Mesenchymal stem cell (in vitro differentiated cells and primary cell): Measurements from ENCODE around the gene CATSPERD.

Experiments used
- DNase-seq: peaks from one replicate; pipeline ENCODE4 v3.0.0-alpha.2; 2013
- H2AFZ ChIP-seq: one replicate; pipeline ENCODE4 v1.6.1; 2013; ENCODE audit warnings: low read depth, mild to moderate bottlenecking, control low read depth, inconsistent platforms, low read length, moderate library complexity
- H2AK5ac ChIP-seq: 2 replicates; pipeline ENCODE4 v1.6.1; 2013; ENCODE audit warnings: low read length, moderate library complexity, mild to moderate bottlenecking, inconsistent platforms; ENCODE audit not compliant: severe bottlenecking
- H2BK120ac ChIP-seq: one replicate; pipeline ENCODE4 v1.6.1; 2013; ENCODE audit warnings: low read depth, mild to moderate bottlenecking, inconsistent platforms, low read length, moderate library complexity
- H2BK12ac ChIP-seq, 2 experiments: one replicate each; pipeline ENCODE4 v1.6.1; 2013; ENCODE audit warnings: inconsistent platforms in 2 of 2, low read length in 2 of 2, mild to moderate bottlenecking in 2 of 2, moderate library complexity in 2 of 2, control low read depth in 1 of 2
- H2BK15ac ChIP-seq: one replicate; pipeline ENCODE4 v1.6.1; 2013; ENCODE audit warnings: mild to moderate bottlenecking, low read depth, inconsistent platforms; ENCODE audit not compliant: poor library complexity, severe bottlenecking
- H2BK5ac ChIP-seq: 2 replicates; pipeline ENCODE4 v1.6.1; 2013; ENCODE audit warnings: low read depth, mild to moderate bottlenecking, low read length, control low read depth, inconsistent platforms; ENCODE audit not compliant: poor library complexity, severe bottlenecking
- H3K14ac ChIP-seq, 2 experiments: one replicate each; pipeline ENCODE4 v1.6.1; 2013; ENCODE audit warnings: inconsistent platforms in 2 of 2, low read length in 2 of 2, control low read depth in 1 of 2, mild to moderate bottlenecking in 1 of 2, moderate library complexity in 1 of 2
- H3K18ac ChIP-seq, 2 experiments: one replicate each; pipeline ENCODE4 v1.6.1; 2013; ENCODE audit warnings: inconsistent platforms in 2 of 2, low read length in 2 of 2, control low read depth in 1 of 2, low read depth in 1 of 2, mild to moderate bottlenecking in 1 of 2
- H3K23ac ChIP-seq, 2 experiments: one replicate each; pipeline ENCODE4 v1.6.1; 2013; ENCODE audit warnings: inconsistent platforms in 2 of 2, low read length in 2 of 2, mild to moderate bottlenecking in 2 of 2, moderate library complexity in 2 of 2, control low read depth in 1 of 2
- H3K27ac ChIP-seq: 2 replicates; pipeline ENCODE4 v1.5.1; 2013; ENCODE audit warnings: mild to moderate bottlenecking, moderate library complexity, low read length, control low read depth, inconsistent platforms; ENCODE audit not compliant: poor library complexity, severe bottlenecking
- H3K27me3 ChIP-seq, 2 experiments: 2 replicates each; pipeline versions ENCODE4 v1.6.1 to v1.7.0; 2013; ENCODE audit warnings: low read length in 2 of 2, mild to moderate bottlenecking in 2 of 2, moderate library complexity in 2 of 2, control low read depth in 1 of 2, inconsistent platforms in 1 of 2; ENCODE audit not compliant: control insufficient read depth in 1 of 2, insufficient read depth in 1 of 2
- H3K36me3 ChIP-seq, 2 experiments: 2 replicates each; pipeline versions ENCODE4 v1.6.1 to v1.7.0; 2013; ENCODE audit warnings: low read length in 2 of 2, control low read depth in 1 of 2, inconsistent platforms in 1 of 2, low read depth in 1 of 2, mild to moderate bottlenecking in 1 of 2; ENCODE audit not compliant: insufficient read depth in 2 of 2, control insufficient read depth in 1 of 2
- H3K4ac ChIP-seq, 2 experiments: one replicate each; pipeline ENCODE4 v1.6.1; 2013; ENCODE audit warnings: inconsistent platforms in 2 of 2, low read length in 2 of 2, mild to moderate bottlenecking in 2 of 2, moderate library complexity in 2 of 2, control low read depth in 1 of 2, low read depth in 1 of 2
- H3K4me1 ChIP-seq: 2 replicates; pipeline ENCODE4 v1.6.1; 2013; ENCODE audit warnings: low read depth, low read length, control low read depth; ENCODE audit not compliant: control insufficient read depth, insufficient read depth
- H3K4me2 ChIP-seq: 2 replicates; pipeline ENCODE4 v1.6.1; 2013; ENCODE audit warnings: low read length, mild to moderate bottlenecking, inconsistent platforms; ENCODE audit not compliant: poor library complexity, severe bottlenecking
- H3K4me3 ChIP-seq, 2 experiments: 2 replicates each; pipeline versions ENCODE4 v1.5.1 to v1.7.0; 2013; ENCODE audit warnings: low read length in 2 of 2, mild to moderate bottlenecking in 2 of 2, control low read depth in 1 of 2, low read depth in 1 of 2; ENCODE audit not compliant: insufficient read depth in 1 of 2
- H3K79me1 ChIP-seq: replicated peaks from 2 replicates; pipeline ENCODE4 v1.6.1; 2013; ENCODE audit warnings: mild to moderate bottlenecking, control low read depth, low read length, inconsistent platforms; ENCODE audit not compliant: poor library complexity, severe bottlenecking
- H3K9ac ChIP-seq: 2 replicates; pipeline ENCODE4 v1.7.0; 2013; ENCODE audit warnings: mild to moderate bottlenecking, low read length, moderate library complexity
- H3K9me3 ChIP-seq: 2 replicates; pipeline ENCODE4 v1.7.0; 2013; ENCODE audit warnings: mild to moderate bottlenecking, low read length; ENCODE audit not compliant: control insufficient read depth
- H4K8ac ChIP-seq: one replicate; pipeline ENCODE4 v1.6.1; 2013; ENCODE audit warnings: inconsistent platforms, mild to moderate bottlenecking, low read length, moderate library complexity
- H4K91ac ChIP-seq: one replicate; pipeline ENCODE4 v1.6.1; 2013; ENCODE audit warnings: mild to moderate bottlenecking, low read length, inconsistent platforms
- WGBS: methylation state at CpG from one replicate; pipeline ENCODE4 v1.1.7; 2013; ENCODE audit warnings: mixed read lengths; 5-methylcytosine and 5-hydroxymethylcytosine counted together

CATSPERD gene

GRCh38 chr19:5707576-5708575 lies 12.6 kb upstream of the CATSPERD start:
- no peak overlapping the region for H3K9ac ChIP-seq
- no peak overlapping the region for H2BK5ac ChIP-seq
- no peak overlapping the region for H4K91ac ChIP-seq
- no peaks in the 10 kb centered on the region for H3K9me3 ChIP-seq
- no peak overlapping the region for H3K23ac ChIP-seq
- no peak overlapping the region for H2BK120ac ChIP-seq
- no peak overlapping the region for H3K14ac ChIP-seq
- H3K79me1 ChIP-seq = peaks cover 41% of the 10 kb centered on the region
- H2AFZ ChIP-seq = no peak overlapping the region
- H3K27ac ChIP-seq = no peak overlapping the region
- H2BK12ac ChIP-seq = no peak overlapping the region
- no peak overlapping the region for H3K4me3 ChIP-seq
- DNase-seq = no peak
- H2AK5ac ChIP-seq = no peak overlapping the region
- H3K4me2 ChIP-seq = no peak overlapping the region
- 97% methylated on average over 33 of the region's 37 CpGs for WGBS
- no peaks in the 10 kb centered on the region for H3K4me1 ChIP-seq
- H3K4ac ChIP-seq = no peak overlapping the region
- H4K8ac ChIP-seq = no peak overlapping the region
- peaks cover 80 to 90% of the 10 kb centered on the region in 2 experiments for H3K36me3 ChIP-seq
- no peaks in the 10 kb centered on the region for H3K27me3 ChIP-seq
- no peak overlapping the region for H2BK15ac ChIP-seq
- no peak overlapping the region for H3K18ac ChIP-seq

- H3K27ac ChIP-seq = no peak overlapping the region
- H3K9ac ChIP-seq = no peak overlapping the region
- no peak overlapping the region for H2BK120ac ChIP-seq
- H3K4me2 ChIP-seq = no peak overlapping the region
- H2BK15ac ChIP-seq = no peak overlapping the region
- no peak for DNase-seq
- H3K4me1 ChIP-seq = no peaks in the 10 kb centered on the region
- peaks cover 40% of the 10 kb centered on the region for H3K79me1 ChIP-seq
- no peak overlapping the region for H3K14ac ChIP-seq
- H2BK12ac ChIP-seq = no peak overlapping the region
- H3K23ac ChIP-seq = no peak overlapping the region
- H3K9me3 ChIP-seq = no peaks in the 10 kb centered on the region
- no peaks in the 10 kb centered on the region for H3K27me3 ChIP-seq
- H2BK5ac ChIP-seq = no peak overlapping the region
- H3K18ac ChIP-seq = no peak overlapping the region
- H3K4me3 ChIP-seq = no peak overlapping the region
- H3K4ac ChIP-seq = no peak overlapping the region
- H2AK5ac ChIP-seq = no peak overlapping the region
- H2AFZ ChIP-seq = no peak overlapping the region
- WGBS = 93% methylated on average over 8 of the region's 8 CpGs
- no peak overlapping the region for H4K91ac ChIP-seq
- no peak overlapping the region for H4K8ac ChIP-seq
- peaks cover 63 to 73% of the 10 kb centered on the region in 2 experiments for H3K36me3 ChIP-seq
Observed at GRCh38 chr19:5711025-5711424, 9.4 kb upstream of the CATSPERD start.

GRCh38 chr19:5711713-5712161 lies 8.7 kb upstream of the CATSPERD start:
- H2AFZ ChIP-seq = no peak overlapping the region
- 92% methylated on average over 25 of the region's 25 CpGs for WGBS
- H4K91ac ChIP-seq = no peak overlapping the region
- H3K4ac ChIP-seq = no peak overlapping the region
- H2BK15ac ChIP-seq = no peak overlapping the region
- H3K9me3 ChIP-seq = no peaks in the 10 kb centered on the region
- no peak overlapping the region for H3K23ac ChIP-seq
- H3K27ac ChIP-seq = no peak overlapping the region
- no peak overlapping the region for H2AK5ac ChIP-seq
- no peak for DNase-seq
- H3K9ac ChIP-seq = no peak overlapping the region
- H2BK5ac ChIP-seq = no peak overlapping the region
- H3K14ac ChIP-seq = no peak overlapping the region
- no peak overlapping the region for H2BK12ac ChIP-seq
- H2BK120ac ChIP-seq = no peak overlapping the region
- H3K4me2 ChIP-seq = no peak overlapping the region
- H3K79me1 ChIP-seq = peaks cover 40% of the 10 kb centered on the region
- no peaks in the 10 kb centered on the region for H3K27me3 ChIP-seq
- H3K36me3 ChIP-seq = peaks cover 57 to 66% of the 10 kb centered on the region in 2 experiments
- H3K4me1 ChIP-seq = no peaks in the 10 kb centered on the region
- H3K18ac ChIP-seq = no peak overlapping the region
- no peak overlapping the region for H3K4me3 ChIP-seq
- H4K8ac ChIP-seq = no peak overlapping the region

GRCh38 chr19:5713228-5713627 lies 7.2 kb upstream of the CATSPERD start:
- Histone ChIP-seq H3K4ac (no peak overlapping the region), H3K9ac (no peak overlapping the region), H3K9me3 (no peaks in the 10 kb centered on the region), H2AFZ (no peak overlapping the region), H2BK12ac (no peak overlapping the region), H3K4me2 (no peak overlapping the region), H3K79me1 (peaks cover 32% of the 10 kb centered on the region), H4K91ac (no peak overlapping the region), H3K4me3 (no peak overlapping the region), H2BK120ac (no peak overlapping the region), H2BK5ac (no peak overlapping the region), H3K23ac (no peak overlapping the region), H3K27ac (no peak overlapping the region), H2BK15ac (no peak overlapping the region), H3K18ac (no peak overlapping the region), H3K27me3 (no peaks in the 10 kb centered on the region), H4K8ac (no peak overlapping the region), H3K14ac (no peak overlapping the region), H3K36me3 (peaks cover 53 to 57% of the 10 kb centered on the region in 2 experiments), H3K4me1 (peaks cover 9% of the 10 kb centered on the region), H2AK5ac (no peak overlapping the region)
- no peak for DNase-seq
- 95% methylated on average over 9 of the region's 9 CpGs for WGBS
